ENCODE results near the gene CDH12. TPM values are rescaled to one million over a fixed set of nuclear protein-coding genes. Genes with fewer than 3 reads are reported as not detected.
"Not testable (repeated sequence)": the region's sequence is repeated elsewhere in the genome, so short reads cannot be mapped to it uniquely, and the experiment has no call there.

Gene CDH12
- total RNA-seq, 4 donors from 2014 or later = not detected

DNA sequence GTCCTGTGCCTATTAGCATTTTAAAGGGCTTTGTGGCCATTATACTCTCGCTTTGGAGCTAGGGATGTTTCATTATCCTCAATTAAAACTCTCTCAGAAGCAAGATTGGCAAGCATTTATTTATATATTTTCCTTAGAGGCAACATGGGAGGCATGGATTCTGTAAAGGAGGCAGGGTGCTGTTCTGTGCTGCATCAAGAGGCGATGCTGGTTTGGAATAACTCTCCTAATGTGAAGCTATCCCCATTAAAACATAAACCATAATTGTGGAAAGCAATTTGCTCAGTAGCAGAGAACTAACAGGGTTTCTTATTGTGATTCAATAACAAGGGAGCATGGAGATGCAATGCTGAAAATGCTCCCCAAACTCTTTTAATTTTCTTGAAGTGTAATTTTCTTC, 664.5 kb downstream of the CDH12 start:
- H3K4me3 ChIP-seq; H3K36me3 ChIP-seq; intact Hi-C loops (cut with DNase I); H3K27ac ChIP-seq (replicated peaks in 1 of 4); DNase-seq (ENCODE audit: extremely low spot score); H3K9me3 ChIP-seq; H3K27me3 ChIP-seq; H3K4me1 ChIP-seq: not testable (repeated sequence)
- 89% methylated on average over 2 of the region's 2 CpGs for WGBS

DNA sequence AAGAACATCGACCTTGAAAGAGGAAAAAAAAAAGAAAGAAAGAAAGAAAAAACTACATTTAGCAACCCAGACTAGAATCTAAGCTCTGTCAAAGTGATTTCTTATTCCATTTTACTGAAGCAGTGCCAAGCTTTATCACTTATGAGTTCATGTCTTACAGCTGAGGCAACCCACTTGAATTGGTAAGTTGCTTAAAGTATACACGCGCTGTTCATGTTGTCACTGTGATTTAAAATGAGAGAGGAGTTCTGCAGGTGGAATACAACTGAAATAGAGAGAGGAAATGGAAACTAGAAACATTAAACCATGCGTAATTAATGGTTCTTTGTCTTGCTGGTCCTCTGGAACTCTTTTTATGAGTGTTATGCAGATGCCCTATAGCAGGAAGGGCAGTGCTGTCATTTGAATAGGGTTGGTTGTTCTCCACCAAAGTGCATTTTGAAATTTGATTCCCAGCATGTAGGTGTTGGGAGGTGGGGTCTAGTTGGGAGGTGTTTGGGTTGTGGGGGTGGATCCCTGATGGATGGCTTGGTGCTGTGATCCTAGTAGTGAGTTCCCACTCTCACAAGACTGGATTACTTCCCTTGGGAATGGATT, 665.4 kb downstream of the CDH12 start:
- WGBS = 72% methylated on average over 4 of the region's 4 CpGs
- H3K36me3 ChIP-seq; DNase-seq (ENCODE audit: extremely low spot score); H3K9me3 ChIP-seq; H3K4me3 ChIP-seq; H3K27ac ChIP-seq (replicated peaks in 1 of 4); H3K4me1 ChIP-seq; intact Hi-C loops (cut with DNase I); H3K27me3 ChIP-seq: not testable (repeated sequence)

DNA sequence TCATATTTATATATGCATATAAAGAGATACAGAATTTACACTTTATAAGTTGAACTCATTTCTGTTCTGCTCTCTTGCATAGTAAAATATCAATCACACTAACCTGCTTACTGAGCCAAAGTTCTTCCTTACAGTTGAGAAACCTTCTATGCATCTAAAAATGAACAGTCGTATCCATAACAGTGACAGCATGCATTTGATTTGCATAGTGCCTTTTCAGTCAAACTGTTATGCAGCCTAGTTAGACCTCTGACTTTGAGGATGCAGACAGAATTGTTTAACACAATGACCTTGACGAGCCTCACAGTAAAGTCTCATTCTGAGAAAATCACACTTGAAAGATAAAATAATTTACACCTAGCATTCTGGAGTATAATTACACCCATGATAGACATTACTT, 683.9 kb downstream of the CDH12 start:
- DNase-seq (ENCODE audit: extremely low spot score); intact Hi-C loops (cut with DNase I); H3K4me1 ChIP-seq; H3K27ac ChIP-seq (replicated peaks in 1 of 4); H3K36me3 ChIP-seq; H3K27me3 ChIP-seq; H3K9me3 ChIP-seq; H3K4me3 ChIP-seq: not testable (repeated sequence)
- WGBS = 83% methylated on average over 1 of the region's 2 CpGs

DNA sequence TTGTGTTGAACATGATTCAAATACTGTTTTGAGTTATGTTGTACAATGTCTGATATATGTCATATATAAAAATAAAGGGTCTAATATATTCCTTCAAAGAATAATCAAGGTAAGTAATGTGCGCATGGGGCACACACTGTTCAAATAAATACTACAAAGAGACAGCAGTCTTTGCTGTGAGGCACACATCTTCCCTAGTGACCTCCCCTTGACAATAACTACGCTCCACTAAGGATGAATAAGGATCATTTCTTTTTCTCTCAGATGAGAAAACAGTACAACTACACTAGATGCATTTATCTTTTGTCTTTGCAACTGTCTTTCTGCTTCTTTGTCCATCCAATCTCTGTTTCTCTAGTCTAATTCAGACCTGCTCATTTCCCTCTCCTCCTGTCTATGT, 684.4 kb downstream of the CDH12 start:
- H3K27ac ChIP-seq (replicated peaks in 1 of 4); H3K27me3 ChIP-seq; intact Hi-C loops (cut with DNase I); H3K4me1 ChIP-seq; H3K4me3 ChIP-seq; DNase-seq (ENCODE audit: extremely low spot score); H3K36me3 ChIP-seq; H3K9me3 ChIP-seq: not testable (repeated sequence)
- no CpG with 5 or more reads among the region's 2 CpGs for WGBS

DNA sequence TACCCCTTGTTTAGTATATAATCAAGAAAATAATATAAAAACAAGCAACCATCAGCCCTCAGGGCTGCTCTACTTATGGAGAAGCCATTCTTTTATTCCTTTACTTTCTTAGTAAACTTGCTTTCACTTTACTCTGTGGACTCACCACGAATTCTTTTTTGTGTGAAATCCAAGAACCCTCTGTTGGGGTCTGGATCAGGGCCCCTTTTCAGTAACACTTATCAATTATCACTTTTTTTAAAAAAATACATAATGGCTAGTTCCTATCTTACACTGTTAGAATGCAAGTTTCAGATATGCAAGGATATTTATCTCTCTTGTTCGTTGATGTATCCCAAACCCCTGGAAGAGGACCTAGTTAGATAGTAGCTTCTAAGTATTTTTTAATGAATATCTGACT, 687.2 kb downstream of the CDH12 start:
- intact Hi-C loops (cut with DNase I); H3K9me3 ChIP-seq; H3K4me3 ChIP-seq; H3K4me1 ChIP-seq; H3K27me3 ChIP-seq; H3K27ac ChIP-seq (replicated peaks in 1 of 4); DNase-seq (ENCODE audit: extremely low spot score); H3K36me3 ChIP-seq: not testable (repeated sequence)
- WGBS = 75% methylated on average over 2 of the region's 2 CpGs

DNA sequence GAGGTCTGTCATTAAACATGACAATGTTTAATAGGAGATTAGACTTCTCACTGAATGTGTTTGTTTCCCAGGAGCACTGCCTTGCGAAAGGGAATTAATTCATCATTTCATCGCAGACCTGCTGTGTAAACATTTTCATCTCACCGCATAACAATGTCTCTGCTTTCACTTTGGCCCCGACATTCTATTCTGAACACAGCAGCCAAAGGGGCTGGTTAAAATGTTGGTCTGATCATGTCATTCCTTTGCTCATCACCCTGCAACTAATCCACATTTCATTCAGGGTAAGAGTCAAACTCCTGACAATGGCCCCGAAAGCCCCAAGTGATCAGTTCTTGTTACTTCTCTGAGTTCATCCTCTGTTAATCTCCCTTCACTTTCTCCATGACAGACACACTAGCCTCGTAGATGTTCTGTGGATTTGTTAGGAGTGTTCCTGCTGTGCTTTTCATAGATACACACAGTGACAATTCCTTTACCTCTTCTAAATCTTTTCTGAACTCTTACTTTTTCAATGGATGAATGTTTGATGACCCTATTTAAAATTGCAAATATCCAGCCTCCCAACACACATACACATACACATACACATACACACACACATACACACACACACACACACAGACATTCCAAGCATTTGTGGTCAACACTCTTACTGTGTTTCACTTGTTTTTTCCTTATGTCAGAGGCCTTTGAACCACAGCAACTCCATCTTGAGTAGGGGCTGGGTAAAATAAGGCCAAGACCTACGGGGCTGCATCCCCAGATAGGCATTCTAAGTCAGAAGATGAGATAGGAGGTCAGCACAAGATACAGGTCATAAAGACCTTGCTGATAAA, 688.0 kb downstream of the CDH12 start:
- intact Hi-C loops (cut with DNase I) = not testable (repeated sequence)

DNA sequence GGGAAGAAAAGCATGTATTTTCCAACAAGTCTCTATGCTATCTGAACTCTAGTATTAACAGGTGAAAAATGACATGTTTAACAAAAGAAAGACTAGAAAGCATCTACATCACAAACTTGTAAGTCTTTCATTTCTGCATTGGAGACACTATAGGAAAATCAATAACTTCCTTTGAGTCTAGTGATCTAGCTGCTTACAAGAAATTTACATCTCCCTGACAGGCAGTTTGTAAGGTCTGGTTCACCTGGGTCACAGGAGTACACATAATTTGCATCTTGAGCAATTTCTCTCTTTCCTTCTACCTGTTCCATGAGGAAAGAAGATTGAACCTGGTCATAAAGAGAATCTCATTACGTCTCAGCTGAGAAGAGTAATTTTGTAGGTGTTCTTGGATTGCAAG, 696.2 kb downstream of the CDH12 start:
- DNase-seq (ENCODE audit: extremely low spot score); intact Hi-C loops (cut with DNase I); H3K9me3 ChIP-seq; H3K27ac ChIP-seq (replicated peaks in 1 of 4); H3K4me3 ChIP-seq; H3K27me3 ChIP-seq; H3K36me3 ChIP-seq; H3K4me1 ChIP-seq: not testable (repeated sequence)
- no CpG with 5 or more reads among the region's 1 CpG for WGBS

More for the DNA sequence above, 688.0 kb downstream of the CDH12 start:
- DNase-seq (ENCODE audit: extremely low spot score); H3K27ac ChIP-seq (replicated peaks in 1 of 4); H3K4me1 ChIP-seq; H3K36me3 ChIP-seq; H3K9me3 ChIP-seq; H3K27me3 ChIP-seq; H3K4me3 ChIP-seq: not testable (repeated sequence)
- 57% methylated on average over 2 of the region's 7 CpGs for WGBS

DNA sequence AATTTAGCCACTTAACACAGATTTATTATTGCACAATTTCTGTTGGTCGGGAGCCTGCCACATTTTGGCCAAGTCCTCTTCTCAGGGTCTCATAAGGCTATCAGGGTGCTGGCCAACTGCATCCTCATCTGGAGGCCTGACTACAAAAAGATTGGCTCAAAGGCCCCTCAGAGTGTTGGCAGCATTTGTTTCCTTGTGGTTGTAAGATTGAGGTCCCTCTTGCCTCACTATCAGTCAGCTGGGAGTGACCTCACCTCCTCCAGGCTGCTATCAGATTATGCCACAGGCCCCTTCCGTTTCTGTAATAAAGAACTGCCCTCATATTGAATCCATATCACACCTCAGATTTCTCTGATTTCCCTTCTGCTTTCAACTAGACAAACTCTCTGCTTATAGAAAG, 698.4 kb downstream of the CDH12 start:
- intact Hi-C loops (cut with DNase I); H3K4me3 ChIP-seq; H3K27me3 ChIP-seq; H3K27ac ChIP-seq (replicated peaks in 1 of 4); H3K4me1 ChIP-seq; DNase-seq (ENCODE audit: extremely low spot score); H3K36me3 ChIP-seq; H3K9me3 ChIP-seq: not testable (repeated sequence)
- WGBS = 69% methylated on average over 2 of the region's 2 CpGs

DNA sequence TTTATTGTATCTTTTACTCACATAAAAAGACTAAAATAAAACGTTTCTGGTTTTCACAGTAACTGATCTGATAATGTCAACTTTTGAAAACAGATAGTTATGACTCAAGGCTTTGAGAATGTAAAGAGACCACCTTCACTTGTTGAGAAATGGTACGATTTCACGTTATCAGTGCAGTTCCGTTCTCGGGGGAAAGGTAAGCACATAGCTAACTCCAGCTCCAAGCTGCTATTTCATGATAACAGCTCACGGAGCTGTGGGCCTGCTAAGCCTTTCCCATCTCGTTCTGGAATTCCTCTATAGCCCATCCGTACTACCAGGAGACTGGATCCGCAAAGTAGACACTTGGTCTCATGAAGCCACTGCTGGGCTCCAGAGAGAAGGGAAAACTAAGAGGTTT, 701.3 kb downstream of the CDH12 start:
- H3K4me3 ChIP-seq; DNase-seq (ENCODE audit: extremely low spot score); H3K27me3 ChIP-seq; H3K9me3 ChIP-seq; intact Hi-C loops (cut with DNase I); H3K4me1 ChIP-seq; H3K36me3 ChIP-seq; H3K27ac ChIP-seq (replicated peaks in 1 of 4): not testable (repeated sequence)
- 71% methylated on average over 9 of the region's 9 CpGs for WGBS

DNA sequence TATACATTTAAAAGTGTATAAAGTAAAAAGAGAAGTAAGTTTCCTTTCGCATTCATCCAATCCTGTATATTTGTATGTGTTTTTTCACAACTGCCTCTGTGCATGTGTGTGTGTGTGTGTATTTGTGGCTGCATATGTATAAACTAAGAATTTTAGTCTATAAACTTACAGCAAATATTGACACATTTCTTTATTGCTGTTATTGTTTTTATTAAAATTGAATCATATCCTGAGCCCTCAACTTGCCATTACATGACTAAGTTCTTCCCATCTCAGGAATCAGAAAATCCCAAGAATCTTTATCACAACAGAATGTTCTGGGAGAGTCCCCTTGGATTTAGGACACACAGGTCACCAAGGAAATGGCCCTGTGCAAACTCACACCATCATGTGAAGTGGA, 712.7 kb downstream of the CDH12 start:
- WGBS = 88% methylated on average over 1 of the region's 1 CpG
- DNase-seq (ENCODE audit: extremely low spot score) = not testable (repeated sequence)

DNA sequence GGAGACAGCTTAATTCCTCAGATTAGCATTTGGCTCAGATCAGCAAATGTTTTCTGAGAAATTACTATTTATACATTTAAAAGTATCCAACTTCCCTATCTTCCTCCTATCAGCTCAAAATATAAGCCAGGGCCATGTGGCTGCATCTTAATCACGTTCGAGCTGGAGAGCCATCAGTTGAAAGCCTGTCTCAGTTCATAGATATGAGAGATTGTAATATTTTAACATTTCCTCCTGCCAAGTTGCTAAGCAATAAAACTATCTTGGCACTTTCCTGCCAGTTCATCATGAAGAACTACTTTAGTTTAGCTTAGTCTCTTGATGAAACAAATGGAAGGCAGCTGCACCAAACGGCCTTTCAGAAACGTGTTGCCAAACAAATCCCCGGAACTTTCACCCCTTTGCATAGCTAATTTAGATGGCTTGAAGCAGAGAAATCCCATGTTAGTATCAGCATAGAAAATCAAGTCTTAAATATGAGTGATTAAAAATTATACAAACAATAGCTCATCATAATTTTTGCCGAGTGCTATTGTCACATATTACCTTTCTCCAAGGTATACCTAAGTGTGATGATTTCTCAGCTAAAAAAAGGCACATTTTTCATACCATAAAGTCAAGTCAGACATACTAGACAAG, 713.4 kb downstream of the CDH12 start:
- DNase-seq (ENCODE audit: extremely low spot score); H3K36me3 ChIP-seq; H3K4me3 ChIP-seq; H3K27me3 ChIP-seq; H3K27ac ChIP-seq (replicated peaks in 1 of 4); H3K9me3 ChIP-seq; H3K4me1 ChIP-seq; intact Hi-C loops (cut with DNase I): not testable (repeated sequence)
- 35% methylated on average over 6 of the region's 6 CpGs for WGBS

More for the DNA sequence above, 712.7 kb downstream of the CDH12 start:
- H3K4me1 ChIP-seq; H3K4me3 ChIP-seq; H3K27me3 ChIP-seq; H3K9me3 ChIP-seq; intact Hi-C loops (cut with DNase I); H3K36me3 ChIP-seq; H3K27ac ChIP-seq (replicated peaks in 1 of 4): not testable (repeated sequence)
